ENCODE data around the gene PTBP1. TPM values are rescaled to one million over a fixed set of nuclear protein-coding genes. Genes with fewer than 3 reads are reported as not detected.
"Not testable (repeated sequence)": the region's sequence is repeated elsewhere in the genome, so short reads cannot be mapped to it uniquely, and the experiment has no call there.

Gene PTBP1
- total RNA-seq, 1 donor from 2014 or later: 285 TPM

- Mint-ChIP-seq H3K4me1 (ENCODE audit: low read depth) (peaks cover 8% of the 10 kb centered on the region), H3K27me3 (ENCODE audit: low read depth) (peaks cover under 1% of the 10 kb centered on the region), H3K4me3 (ENCODE audit: unreplicated experiment) (no peak within 1 kb of the TSS), H3K9me3 (ENCODE audit: low read depth) (no peaks in the 10 kb centered on the region), H3K27ac (ENCODE audit: unreplicated experiment) (peak within 1 kb of the TSS; percentile 49), H3K36me3 (ENCODE audit: low read depth) (no peaks in the 10 kb centered on the region)
- DNase-seq (ENCODE audit: low spot score): no peak
- TF ChIP-seq CTCF (IDR thresholded peaks at IDR 0.05): no peak
These were observed 55.1 kb downstream of the PTBP1 start, which contains the start of gene ELANE for GRCh38 chr19:852136-853013. TSS of gene ELANE (plus strand) at chr19:852303. CDS start at chr19:852329, 26 bp downstream.

- Mint-ChIP-seq H3K27ac (ENCODE audit: unreplicated experiment) (no peak overlapping the region), H3K4me1 (ENCODE audit: low read depth) (peaks cover 8% of the 10 kb centered on the region), H3K4me3 (ENCODE audit: unreplicated experiment) (no peak overlapping the region), H3K9me3 (ENCODE audit: low read depth) (no peaks in the 10 kb centered on the region), H3K27me3 (ENCODE audit: low read depth) (no peaks in the 10 kb centered on the region), H3K36me3 (ENCODE audit: low read depth) (no peaks in the 10 kb centered on the region)
- TF ChIP-seq CTCF (IDR thresholded peaks at IDR 0.05): no peak
- DNase-seq (ENCODE audit: low spot score): no peak
These were observed 55.8 kb downstream of the PTBP1 start for GRCh38 chr19:853014-853585.

- not testable (repeated sequence) for H3K9me3 Mint-ChIP-seq (ENCODE audit: low read depth); H3K4me3 Mint-ChIP-seq (ENCODE audit: unreplicated experiment); DNase-seq (ENCODE audit: low spot score); H3K36me3 Mint-ChIP-seq (ENCODE audit: low read depth); H3K27me3 Mint-ChIP-seq (ENCODE audit: low read depth); H3K27ac Mint-ChIP-seq (ENCODE audit: unreplicated experiment); H3K4me1 Mint-ChIP-seq (ENCODE audit: low read depth)
These were observed 56.5 kb downstream of the PTBP1 start for GRCh38 chr19:853614-854220.

GRCh38 chr19:854549-854948, 57.3 kb downstream of the PTBP1 start:
- Mint-ChIP-seq H3K4me1 (ENCODE audit: low read depth) (peaks cover 8% of the 10 kb centered on the region), H3K27me3 (ENCODE audit: low read depth) (no peaks in the 10 kb centered on the region), H3K36me3 (ENCODE audit: low read depth) (no peaks in the 10 kb centered on the region), H3K4me3 (ENCODE audit: unreplicated experiment) (no peak overlapping the region), H3K9me3 (ENCODE audit: low read depth) (no peaks in the 10 kb centered on the region), H3K27ac (ENCODE audit: unreplicated experiment) (no peak overlapping the region)
- DNase-seq (ENCODE audit: low spot score): no peak
- no peak for TF ChIP-seq CTCF (IDR thresholded peaks at IDR 0.05)

- Mint-ChIP-seq H3K4me3 (ENCODE audit: unreplicated experiment) (no peak overlapping the region), H3K36me3 (ENCODE audit: low read depth) (no peaks in the 10 kb centered on the region), H3K27me3 (ENCODE audit: low read depth) (no peaks in the 10 kb centered on the region), H3K27ac (ENCODE audit: unreplicated experiment) (no peak overlapping the region), H3K4me1 (ENCODE audit: low read depth) (peaks cover 12% of the 10 kb centered on the region), H3K9me3 (ENCODE audit: low read depth) (no peaks in the 10 kb centered on the region)
- DNase-seq (ENCODE audit: low spot score): no peak
- no peak for TF ChIP-seq CTCF (IDR thresholded peaks at IDR 0.05)
These were observed 57.9 kb downstream of the PTBP1 start for GRCh38 chr19:855142-855541.
